GM19043 (cell line): Measurements from ENCODE around the gene COL1A1.

ENCODE experiments used
- ATAC-seq: cut with Tn5 transposase; IDR thresholded peaks from one replicate; pipeline ENCODE4 v1.9.1; 2021; ENCODE audit warnings: low read depth; ENCODE audit not compliant: unreplicated experiment

Gene COL1A1

GRCh38 chr17:50203086-50203485 lies 1.7 kb upstream of the COL1A1 start:
- ATAC-seq, result no peak

DNA sequence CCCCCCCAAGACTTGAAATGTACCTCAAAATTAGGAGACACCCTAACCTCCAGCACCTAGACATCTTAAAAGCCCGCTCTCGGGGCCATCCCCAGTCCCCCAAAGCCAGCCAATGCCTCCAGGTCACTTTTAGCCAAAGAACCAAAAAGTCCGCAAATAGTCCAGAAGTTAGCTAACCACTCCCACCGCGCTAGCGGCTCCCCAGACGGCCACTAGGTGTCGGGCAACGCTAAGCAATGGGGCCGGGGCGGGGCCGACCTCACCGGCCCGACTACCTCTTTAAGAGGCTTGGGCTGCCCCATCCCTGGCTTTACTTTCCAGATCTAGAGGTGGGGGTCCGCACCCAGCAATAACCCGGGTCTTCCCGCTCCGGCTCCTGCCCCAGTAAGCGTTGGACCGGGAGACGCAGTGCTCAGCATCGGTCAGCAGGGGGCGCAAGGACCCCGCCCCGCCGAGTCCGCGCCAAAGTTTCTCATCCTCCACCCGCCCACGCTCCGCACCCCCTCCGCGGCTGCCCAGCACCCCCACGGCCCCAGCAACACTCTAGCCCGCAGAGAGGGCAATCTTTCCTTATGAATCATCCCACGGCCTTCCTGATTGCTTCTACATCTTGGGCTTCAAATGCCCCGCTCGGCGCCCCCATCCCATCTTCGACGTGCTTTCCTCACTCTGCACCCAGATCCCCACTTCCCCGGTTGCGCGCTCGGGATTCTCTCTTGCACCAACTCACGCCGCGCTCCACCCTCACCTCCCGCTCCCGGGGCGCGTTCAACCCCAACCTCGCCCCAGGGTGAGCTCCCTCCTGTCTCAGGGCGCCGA lies 765 bp downstream of the COL1A1 start:
- no peak for ATAC-seq

DNA sequence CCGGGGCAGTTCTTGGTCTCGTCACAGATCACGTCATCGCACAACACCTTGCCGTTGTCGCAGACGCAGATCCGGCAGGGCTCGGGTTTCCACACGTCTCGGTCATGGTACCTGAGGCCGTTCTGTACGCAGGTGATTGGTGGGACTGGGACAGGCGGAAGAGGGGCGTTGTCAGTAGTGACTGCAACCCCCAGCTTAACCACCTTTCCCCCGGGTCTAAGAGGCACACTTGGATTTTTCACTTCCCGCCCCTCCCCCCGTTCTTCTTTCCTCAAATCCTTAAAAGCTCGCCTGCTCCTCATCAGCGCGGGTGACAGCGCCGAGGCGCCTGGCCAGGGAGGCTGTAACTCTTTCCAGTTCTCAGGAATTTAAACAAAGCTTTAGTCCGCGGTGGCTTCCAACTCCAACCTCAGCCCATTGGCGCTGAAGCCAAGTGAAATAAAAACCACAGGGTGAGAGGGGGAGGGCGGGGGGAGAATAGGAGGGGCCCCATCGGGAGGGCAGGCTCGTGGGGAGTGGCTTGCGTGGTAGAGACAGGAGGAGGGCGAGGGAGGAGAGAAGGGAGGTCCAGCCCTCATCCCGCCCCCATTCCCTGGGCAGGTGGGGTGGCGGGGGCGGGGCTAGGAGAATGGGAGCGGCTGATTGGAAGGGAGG lies 1.5 kb downstream of the COL1A1 start:
- no peak for ATAC-seq

DNA sequence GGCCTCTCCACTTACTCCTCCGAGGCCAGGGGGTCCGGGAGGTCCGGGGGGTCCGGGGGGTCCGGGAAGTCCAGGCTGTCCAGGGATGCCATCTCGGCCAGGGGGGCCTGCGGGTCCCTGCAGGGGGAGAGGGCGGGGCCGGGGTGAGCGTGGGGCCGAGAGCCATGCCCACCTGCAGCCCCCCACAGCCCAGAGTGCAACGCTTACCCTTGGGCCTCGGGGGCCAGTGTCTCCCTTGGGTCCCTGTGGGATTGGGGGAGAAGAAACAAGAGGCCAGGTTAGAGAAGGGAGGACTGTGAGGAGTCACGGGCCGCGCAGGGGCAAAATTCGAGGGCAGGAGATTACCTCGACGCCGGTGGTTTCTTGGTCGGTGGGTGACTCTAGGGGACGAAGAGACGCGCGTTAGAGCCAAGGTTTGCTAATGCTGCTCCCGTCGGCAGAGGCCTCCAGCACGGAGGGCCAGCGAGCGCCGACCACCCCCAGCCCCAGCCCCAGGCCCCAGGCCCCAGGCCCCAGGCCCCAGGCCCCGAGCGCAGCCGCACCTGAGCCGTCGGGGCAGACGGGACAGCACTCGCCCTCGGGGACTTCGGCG lies 2.1 kb downstream of the COL1A1 start:
- ATAC-seq, result no peak

GRCh38 chr17:50198026-50198669 lies 3.3 kb downstream of the COL1A1 start:
- ATAC-seq, result no peak

DNA sequence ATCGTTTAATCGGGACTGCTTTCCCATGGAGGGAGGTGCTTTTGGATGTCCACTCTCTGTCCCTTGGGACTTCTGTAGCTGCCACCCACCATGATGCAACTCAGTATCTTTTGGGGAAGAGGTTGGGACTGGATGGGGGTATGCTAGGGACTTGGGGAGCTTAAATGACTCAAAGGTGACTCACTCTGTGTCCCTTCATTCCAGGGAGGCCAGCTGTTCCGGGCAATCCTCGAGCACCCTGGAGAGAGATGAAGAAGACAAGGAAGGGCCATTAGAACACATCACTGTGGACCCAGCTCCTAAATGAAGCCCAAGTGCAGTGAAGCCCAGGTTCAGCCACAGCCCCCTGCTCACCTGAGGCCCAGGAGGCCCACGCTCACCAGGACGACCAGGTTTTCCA lies 4.6 kb downstream of the COL1A1 start:
- no peak for ATAC-seq

GRCh38 chr17:50196036-50196435 lies 5.4 kb downstream of the COL1A1 start:
- no peak for ATAC-seq

DNA sequence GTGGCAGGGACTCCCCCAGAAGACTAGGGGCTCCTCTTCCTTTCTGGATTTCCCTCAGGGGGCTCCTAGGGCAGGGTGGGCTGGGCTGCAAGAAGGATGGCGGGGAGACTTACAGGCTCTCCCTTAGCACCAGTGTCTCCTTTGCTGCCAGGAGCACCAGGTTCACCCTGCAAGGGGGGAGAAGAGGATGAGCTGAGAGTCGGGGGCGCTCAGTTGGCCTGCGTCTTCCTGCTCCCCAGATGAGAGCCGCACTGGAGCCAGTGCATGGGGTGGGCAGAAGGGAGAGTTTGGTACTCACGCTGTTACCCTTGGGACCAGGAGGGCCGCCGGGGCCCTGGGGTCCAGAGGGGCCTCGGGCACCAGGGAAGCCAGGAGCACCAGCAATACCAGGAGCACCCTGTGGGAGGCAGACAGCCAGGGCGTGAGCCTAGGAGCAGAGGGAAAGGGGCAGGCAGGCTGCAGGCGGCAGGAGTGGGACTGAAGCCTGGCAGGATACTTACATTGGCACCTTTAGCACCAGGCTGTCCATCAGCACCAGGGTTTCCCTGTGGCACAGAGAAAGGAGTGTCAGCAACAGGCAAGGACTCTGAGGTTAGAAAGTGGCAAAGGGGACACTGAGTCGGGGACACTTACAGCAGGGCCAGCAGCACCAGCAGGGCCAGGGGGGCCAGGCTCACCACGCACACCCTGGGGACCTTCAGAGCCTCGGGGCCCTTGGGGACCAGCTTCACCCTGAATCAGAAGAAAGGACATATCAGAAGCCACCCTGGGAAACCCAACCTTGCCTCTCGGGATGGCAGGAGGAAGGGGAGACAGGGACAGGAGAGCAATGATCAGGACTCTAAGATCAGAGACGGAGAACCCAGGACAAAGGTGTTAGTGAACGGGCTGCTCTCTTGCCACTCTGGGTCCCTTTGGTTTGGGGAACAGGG lies 6.2 kb downstream of the COL1A1 start:
- ATAC-seq, result no peak

GRCh38 chr17:50194140-50194933 lies 7.1 kb downstream of the COL1A1 start:
- ATAC-seq, result no peak

DNA sequence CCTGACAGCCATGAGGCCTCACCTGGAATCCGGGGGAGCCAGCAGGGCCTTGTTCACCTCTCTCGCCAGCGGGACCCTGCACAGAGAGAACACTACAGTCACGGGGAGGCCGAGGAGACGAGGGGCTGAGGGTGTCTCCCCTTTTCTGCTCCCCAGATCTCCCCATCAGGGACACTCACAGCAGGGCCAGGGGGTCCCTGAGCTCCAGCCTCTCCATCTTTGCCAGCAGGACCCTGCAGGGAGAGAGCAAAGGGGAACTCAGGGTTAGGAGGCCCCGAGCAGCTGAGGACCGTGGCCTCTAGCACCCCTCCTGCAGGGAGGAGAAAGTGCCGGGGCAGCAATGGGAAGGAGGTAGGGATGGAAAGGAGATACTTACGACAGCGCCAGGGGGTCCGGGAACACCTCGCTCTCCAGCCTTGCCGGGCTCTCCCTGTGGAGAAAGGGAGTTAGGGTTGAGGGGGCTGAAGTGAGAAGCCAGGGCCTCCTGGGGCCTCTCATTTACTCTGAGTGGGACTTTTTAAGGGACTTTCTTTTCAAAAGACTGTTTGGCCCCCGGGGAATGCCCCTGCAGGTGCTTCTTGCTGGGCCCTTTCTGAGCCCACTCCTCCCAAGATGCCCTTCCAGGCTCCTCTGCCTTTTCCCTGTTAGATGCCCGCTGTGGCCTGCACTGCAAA lies 8.7 kb downstream of the COL1A1 start:
- ATAC-seq, result no peak

- no peak for ATAC-seq
These were observed 9.2 kb downstream of the COL1A1 start for GRCh38 chr17:50192144-50192617.

- no peak for ATAC-seq
These were observed 9.9 kb downstream of the COL1A1 start for GRCh38 chr17:50191359-50192143.

GRCh38 chr17:50190603-50191358 lies 10.7 kb downstream of the COL1A1 start:
- ATAC-seq, result no peak

- ATAC-seq, result no peak
These were observed 11.2 kb downstream of the COL1A1 start for GRCh38 chr17:50190293-50190602.

- ATAC-seq, result no peak
These were observed 11.7 kb downstream of the COL1A1 start for GRCh38 chr17:50189550-50190292.

DNA sequence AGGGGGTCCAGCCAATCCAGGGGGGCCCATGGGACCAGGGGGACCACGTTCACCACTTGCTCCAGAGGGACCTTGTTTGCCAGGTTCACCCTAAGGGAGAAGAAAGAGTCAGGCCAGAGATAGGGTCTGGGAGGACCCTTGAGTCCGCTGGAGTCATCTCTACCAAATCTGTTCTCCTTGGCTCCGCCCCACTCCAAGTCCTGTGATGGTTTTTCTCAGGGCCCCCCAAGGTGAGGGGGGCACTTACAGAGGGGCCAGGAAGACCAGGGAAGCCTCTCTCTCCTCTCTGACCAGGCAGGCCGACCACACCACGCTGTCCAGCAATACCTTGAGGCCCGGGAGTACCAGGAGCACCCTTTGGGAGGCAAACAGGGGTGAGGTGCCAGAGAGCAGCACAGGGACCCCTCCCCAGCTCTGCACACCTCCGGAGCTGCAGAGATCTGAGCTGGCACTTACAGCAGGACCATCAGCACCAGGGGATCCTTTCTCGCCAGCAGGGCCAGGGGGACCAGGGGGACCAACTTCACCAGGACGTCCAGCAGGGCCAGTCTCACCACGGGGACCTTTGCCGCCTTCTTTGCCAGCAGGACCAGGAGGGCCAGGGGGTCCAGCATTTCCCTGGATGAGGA lies 12.4 kb downstream of the COL1A1 start:
- no peak for ATAC-seq
